ENCODE measurements around the gene PAX7.
"Not testable (repeated sequence)": the region's sequence is repeated elsewhere in the genome, so short reads cannot be mapped to it uniquely, and the experiment has no call there.

Gene PAX7

DNA sequence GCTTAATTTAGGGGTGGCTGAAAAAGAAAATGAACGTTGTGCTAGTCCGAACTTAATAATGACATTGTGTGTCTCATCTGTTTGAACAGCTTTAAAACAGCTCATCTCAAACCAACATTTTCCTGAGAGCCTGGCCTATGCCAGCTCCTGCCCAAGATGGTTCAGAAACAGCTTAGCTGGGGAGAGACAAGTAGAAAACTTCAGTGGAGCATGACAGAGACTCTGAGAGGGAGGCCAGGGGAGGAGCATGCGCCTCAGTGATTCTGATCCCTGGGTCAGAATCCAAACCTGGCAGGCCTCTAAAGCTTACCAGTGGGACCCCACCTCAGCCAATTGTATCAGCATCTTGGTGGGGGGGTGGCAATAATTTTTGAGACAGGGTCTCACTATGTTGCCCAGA lies 129.5 kb downstream of the PAX7 start:
- DNase-seq (ENCODE audit: low read depth in 2 of 2), result no peak

DNA sequence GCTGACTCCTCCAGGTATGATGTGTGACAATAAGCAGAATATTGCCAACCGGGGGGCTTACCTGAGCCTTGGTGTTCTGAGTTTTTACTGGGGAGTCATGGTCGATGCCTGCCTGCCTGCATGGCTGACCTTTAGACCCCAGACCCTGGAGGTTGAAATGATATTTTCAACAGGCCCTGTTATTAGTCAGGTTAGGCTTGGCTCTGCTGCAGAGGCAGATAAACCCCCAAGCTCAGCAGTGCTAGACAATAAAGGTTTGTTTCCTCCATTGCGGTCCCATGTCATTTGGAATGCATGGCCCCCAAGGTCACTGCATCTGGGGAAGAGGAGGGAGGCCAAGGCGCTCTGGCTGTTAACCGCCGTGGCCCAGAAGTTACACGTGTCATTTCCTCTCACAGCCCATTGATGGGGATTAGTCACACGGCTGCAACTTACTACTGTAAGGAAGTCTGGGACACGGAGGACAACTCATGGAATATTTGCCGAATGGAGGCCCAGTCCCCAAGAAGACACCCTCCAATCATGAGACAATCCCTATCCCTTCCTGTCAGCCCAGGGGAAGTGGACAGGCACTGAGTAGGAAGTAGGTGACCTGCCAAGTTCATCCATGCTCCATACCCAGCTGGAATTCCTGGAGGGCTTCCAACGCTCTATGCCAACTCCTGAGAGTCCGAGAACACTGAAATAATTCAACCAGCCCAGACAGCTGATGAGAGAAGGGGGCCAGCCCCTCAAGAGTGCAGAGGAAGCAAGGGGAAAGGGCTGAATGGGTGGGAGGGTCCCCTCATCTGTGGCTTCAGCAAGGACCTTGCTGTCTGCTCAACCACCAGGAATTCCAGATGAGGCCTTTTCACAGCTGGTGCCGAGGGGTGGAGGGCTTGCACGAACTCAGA lies 131.5 kb downstream of the PAX7 start:
- DNase-seq (ENCODE audit: low read depth in 2 of 2), result no peak

- no peak for DNase-seq (ENCODE audit: low read depth in 2 of 2)
Observed at GRCh38 chr1:18764362-18764761, 133.7 kb downstream of the PAX7 start.

- no peak for DNase-seq (ENCODE audit: low read depth in 2 of 2)
Observed at GRCh38 chr1:18765725-18766124, 135.1 kb downstream of the PAX7 start.

DNA sequence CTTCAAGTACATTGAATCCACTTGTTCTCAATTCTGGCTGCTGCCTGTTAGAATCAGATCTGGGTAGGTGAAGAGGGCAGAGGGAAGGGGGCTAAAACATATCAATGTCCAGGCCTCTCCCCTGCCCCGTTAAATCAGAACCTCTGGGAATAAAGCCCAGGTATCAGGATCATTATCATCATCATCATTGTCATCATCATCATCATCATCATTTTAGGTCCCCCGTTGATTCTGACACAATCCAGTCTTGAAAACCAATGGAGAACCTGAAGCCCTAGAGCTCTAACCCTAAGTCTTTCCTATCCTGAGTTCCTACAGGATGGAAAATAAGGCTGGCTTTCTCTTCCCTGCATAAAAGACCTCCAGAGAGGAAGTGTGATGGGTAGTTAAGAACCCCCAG lies 135.7 kb downstream of the PAX7 start:
- DNase-seq (ENCODE audit: low read depth in 2 of 2), result no peak

DNA sequence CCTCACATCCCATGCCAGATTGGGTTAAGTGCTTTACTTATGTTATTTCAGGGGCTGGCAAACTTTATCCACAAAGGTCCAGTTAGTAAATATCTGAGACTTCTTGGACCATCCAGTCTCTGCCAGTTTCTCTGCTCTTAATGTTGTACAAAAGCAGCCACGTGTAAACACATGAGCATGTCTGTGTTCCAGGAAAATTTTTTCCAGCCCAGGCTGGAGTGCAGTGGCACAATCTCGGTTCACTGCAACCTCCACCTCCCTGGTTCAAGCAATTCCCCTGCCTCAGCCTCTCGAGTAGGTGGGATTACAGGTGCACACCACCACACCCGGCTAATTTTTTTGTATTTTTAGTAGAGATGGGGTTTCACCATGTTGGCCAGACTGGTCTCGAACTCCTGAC lies 136.9 kb downstream of the PAX7 start:
- not testable (repeated sequence) for DNase-seq (ENCODE audit: low read depth in 2 of 2)

- no peak for DNase-seq (ENCODE audit: low read depth in 2 of 2)
Observed at GRCh38 chr1:18768086-18768485, 137.4 kb downstream of the PAX7 start.

GRCh38 chr1:18769140-18769539 lies 138.5 kb downstream of the PAX7 start:
- DNase-seq (ENCODE audit: low read depth in 2 of 2), result no peak

GRCh38 chr1:18770799-18771198 lies 140.2 kb downstream of the PAX7 start:
- no peak for DNase-seq (ENCODE audit: low read depth in 2 of 2)

GRCh38 chr1:18773753-18774152 lies 143.1 kb downstream of the PAX7 start:
- DNase-seq (ENCODE audit: low read depth in 2 of 2), result no peak

DNA sequence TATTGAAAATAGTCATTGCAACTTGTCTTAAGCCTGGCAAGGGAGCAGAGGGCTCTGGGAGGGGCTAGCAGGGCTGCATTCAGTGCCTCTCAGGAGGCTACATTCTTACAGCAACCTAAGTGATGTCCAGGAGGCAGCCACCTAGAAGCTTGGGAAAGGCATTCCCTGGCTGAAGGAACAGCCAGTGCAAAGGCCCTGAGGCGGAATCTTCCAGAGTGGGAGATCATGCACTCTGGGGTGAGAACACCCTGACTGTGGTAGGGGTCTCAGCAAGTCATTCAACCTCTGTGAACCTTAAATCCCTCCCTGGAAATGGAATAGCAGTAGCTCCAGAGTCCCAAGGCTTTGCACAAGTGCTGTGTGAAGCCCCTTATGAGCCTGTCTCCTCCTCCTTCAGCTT lies 144.7 kb downstream of the PAX7 start:
- no peak for DNase-seq (ENCODE audit: low read depth in 2 of 2)

DNA sequence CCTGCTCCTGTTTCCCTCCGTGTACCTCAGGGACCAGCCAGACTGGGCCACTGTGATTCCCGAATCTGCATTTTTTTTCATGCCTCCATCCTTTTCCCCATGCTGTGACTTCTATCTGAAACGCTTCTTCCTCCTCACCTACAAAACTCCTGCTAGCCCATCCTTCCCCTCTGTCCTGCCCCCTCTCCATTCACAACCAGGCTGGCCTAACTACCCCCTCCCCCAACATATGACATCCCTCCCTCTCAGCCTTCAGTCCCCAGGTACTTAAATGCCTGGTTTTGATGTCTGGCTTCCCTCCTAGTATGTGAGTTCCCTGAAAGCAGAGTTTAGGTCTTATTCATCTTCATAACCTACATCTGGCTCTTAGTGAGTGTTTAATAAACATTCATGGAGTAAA lies 146.1 kb downstream of the PAX7 start:
- no peak for DNase-seq (ENCODE audit: low read depth in 2 of 2)

DNA sequence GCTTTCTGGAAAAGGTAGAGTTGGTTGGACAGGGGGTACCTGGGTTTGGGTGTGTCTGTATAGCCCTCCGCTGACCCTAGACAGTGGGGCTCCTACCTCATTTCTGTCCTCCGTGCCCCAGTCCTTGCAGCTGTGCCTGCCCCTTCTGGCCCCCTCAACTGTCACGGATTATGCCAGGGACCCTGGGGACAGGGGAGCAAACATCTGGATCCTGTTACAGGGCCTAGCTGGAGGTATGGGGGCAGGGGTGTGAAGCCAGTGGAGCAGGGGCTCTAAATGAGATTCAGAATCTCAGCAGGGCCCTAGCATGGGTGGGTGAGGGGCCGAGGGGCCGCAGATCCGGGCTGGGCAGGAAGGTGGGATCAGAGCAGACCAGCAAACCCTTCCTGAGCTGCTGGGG lies 147.8 kb downstream of the PAX7 start:
- no peak for DNase-seq (ENCODE audit: low read depth in 2 of 2)

- no peak for DNase-seq (ENCODE audit: low read depth in 2 of 2)
Observed at GRCh38 chr1:18781031-18781430, 150.4 kb downstream of the PAX7 start.

DNA sequence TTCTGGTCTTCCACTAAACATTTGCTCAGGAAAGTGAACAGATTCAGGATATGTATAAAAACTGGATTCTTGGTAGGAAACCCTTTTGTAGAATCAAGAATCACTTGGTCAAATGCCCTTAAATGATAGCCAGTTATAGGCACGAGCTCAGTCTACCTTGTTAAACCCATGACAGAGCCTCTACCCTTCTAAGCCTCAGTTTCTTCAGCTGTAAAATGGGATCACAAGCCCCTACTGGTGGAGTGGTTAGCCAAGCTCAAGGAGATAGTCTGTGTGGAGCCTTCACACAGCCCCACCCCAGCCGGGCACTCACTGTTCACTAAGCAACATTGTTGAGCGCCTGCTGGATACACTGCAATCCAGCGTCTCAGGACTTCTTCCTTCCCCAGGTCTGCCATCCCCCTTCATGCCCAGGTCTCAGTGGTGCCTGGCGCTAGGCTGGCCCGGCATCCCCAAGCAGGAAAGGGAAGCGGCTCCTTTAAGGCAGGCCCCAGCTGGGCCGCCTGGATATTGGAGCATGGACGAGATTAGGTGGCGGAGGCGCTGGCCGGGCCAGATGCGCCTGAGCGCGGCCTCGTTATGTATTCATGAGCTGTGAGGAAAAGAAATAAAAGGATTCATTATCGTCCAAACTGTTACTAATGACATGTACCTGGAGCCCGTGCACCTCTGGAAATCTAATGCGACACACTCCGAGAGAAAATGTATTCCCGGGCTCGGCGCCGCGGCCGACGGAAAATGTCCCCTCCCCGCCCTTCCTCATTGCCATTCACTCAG lies 153.2 kb downstream of the PAX7 start:
- no peak for DNase-seq (ENCODE audit: low read depth in 2 of 2)

DNA sequence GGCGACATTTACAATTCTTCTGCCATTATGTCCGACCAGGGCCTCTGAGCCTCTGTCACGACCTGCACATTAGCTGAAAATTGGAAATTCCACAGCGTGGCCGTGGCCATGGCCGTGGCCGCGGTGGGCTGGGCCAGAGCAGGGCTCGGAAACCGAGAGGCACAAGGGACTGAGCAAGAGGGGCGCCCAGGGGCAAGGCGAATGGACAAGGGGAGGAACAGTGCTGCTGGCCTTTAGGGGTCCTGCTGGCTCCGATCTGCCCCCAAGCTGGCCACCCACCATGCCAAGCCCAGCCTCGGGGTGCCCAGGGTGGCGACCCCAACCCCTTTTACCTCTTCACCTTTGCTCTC lies 153.8 kb downstream of the PAX7 start:
- DNase-seq (ENCODE audit: low read depth in 2 of 2), result no peak

- DNase-seq (ENCODE audit: low read depth in 2 of 2), result no peak
Observed at GRCh38 chr1:18786149-18786548, 155.5 kb downstream of the PAX7 start.

DNA sequence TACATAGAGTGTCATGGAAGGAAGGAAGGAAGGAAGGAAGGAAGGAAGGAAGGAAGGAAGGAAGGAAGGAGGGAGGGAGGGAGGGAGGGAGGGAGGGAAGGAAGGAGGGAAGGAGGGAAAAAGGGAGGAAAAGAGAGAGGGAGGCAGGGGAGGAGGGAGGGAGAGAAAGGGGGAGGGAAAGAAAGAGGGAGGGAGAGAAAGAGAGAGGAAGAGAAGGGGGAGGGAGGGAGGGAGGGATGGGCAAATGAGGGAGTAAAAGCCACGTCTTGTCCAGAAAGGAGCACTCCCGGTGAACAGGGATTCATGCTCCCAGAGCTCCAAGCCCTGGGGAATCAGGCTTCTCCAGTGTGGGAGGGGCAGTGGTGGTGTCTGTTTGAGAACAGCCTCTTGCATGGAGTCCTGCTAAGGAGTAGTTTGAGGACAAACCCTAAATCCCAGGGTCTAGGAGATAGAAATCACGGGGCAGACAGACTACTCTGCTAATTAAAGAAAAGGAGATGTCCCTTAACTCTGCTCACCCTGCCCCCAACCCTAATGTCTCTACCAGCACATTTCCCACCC lies 157.3 kb downstream of the PAX7 start:
- DNase-seq (ENCODE audit: low read depth in 2 of 2), result no peak

GRCh38 chr1:18789246-18789645 lies 158.6 kb downstream of the PAX7 start:
- no peak for DNase-seq (ENCODE audit: low read depth in 2 of 2)

GRCh38 chr1:18792747-18793146 lies 162.1 kb downstream of the PAX7 start:
- DNase-seq (ENCODE audit: low read depth in 2 of 2), result no peak

- no peak for DNase-seq (ENCODE audit: low read depth in 2 of 2)
Observed at GRCh38 chr1:18793164-18793563, 162.5 kb downstream of the PAX7 start.

- DNase-seq (ENCODE audit: low read depth in 2 of 2), result no peak
Observed at GRCh38 chr1:18794051-18794450, 163.4 kb downstream of the PAX7 start.

DNA sequence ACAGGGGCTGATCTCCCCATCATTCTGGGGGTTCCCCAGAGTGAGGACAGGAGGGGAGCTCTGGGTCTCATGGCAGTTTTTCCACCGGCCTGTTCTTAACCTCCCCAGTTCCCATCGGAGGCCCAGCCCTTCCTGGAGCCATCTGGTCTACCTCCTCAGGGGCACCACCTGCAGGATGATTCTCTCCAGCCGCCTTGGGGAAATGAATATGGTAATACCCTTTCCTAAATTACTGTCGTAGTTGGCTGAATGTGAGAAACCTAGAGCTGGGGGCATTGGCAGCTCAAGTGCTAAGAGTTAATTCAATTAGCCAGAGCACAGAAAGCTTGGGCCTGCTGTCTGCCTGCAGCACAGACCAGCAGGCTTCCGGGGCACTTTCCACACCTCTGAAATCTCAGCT lies 163.9 kb downstream of the PAX7 start:
- DNase-seq (ENCODE audit: low read depth in 2 of 2), result no peak

Data from activated CD8-positive, alpha-beta memory T cell treated with anti-CD3 and anti-CD28 coated beads for 4 hours (primary cell).